K562 (cell line): ENCODE results near the gene DNALI1. TPM values are rescaled to one million over a fixed set of nuclear protein-coding genes. Genes with fewer than 3 reads are reported as not detected.

Source experiments
- BDP1 ChIP-seq: IDR thresholded peaks from 3 replicates; pipeline ENCODE4 v1.6.1; 2011; ENCODE audit not compliant: insufficient read length, insufficient read depth
- ELF1 ChIP-seq: fragments of 200-800 bp; sonication (Bioruptor generic); IDR thresholded peaks from 2 replicates; pipeline ENCODE4 v1.6.1; 2016; ENCODE audit warnings: missing genetic modification characterization, missing compliant biosample characterization
- FOXM1 ChIP-seq, 2 experiments: fragments of 450-650 bp in 1 of 2; sonication (generic) in 1 of 2; formaldehyde crosslinking in 1 of 2; IDR thresholded peaks; 2 replicates each; pipeline versions ENCODE4 v1.6.1 to v1.9.0; 2017 to 2022; ENCODE audit warnings: low read depth in 2 of 2, mild to moderate bottlenecking in 2 of 2, missing genetic modification reagents in 1 of 2, moderate library complexity in 1 of 2
- GTF2B ChIP-seq: IDR thresholded peaks from 2 replicates; pipeline ENCODE4 v1.6.1; 2011; ENCODE audit not compliant: insufficient read length; ENCODE audit errors: extremely low read depth
- HBP1 ChIP-seq: fragments of 450-650 bp; formaldehyde crosslinking; IDR thresholded peaks from 2 replicates; pipeline ENCODE4 v1.4.0; 2022; ENCODE audit warnings: missing genetic modification characterization
- HDAC2 ChIP-seq: fragments of 450-650 bp; IDR thresholded peaks from 2 replicates; pipeline ENCODE4 v1.6.1; 2016; ENCODE audit warnings: mild to moderate bottlenecking
- HDAC8 ChIP-seq: fragments of 450-650 bp; IDR thresholded peaks from 2 replicates; pipeline ENCODE4 v1.6.1; 2016; ENCODE audit warnings: mild to moderate bottlenecking, missing genetic modification characterization, moderate library complexity, missing compliant biosample characterization
- MYC ChIP-seq, 2 experiments: fragments of 250-450 bp in 1 of 2; sonication (Bioruptor Pico) in 1 of 2; IDR thresholded peaks; 2 replicates each; pipeline versions ENCODE4 v1.5.1 to v1.6.1; 2012 to 2021; ENCODE audit warnings: low read depth in 2 of 2, borderline replicate concordance in 1 of 2, improper control_type of control experiment in 1 of 2, low read length in 1 of 2, mild to moderate bottlenecking in 1 of 2, moderate library complexity in 1 of 2
- PML ChIP-seq: IDR thresholded peaks from 2 replicates; pipeline ENCODE4 v1.6.1; 2012; ENCODE audit warnings: low read length, inconsistent platforms
- POLR2A ChIP-seq: fragments of 450-650 bp; conservative IDR thresholded peaks from 2 replicates; pipeline ENCODE4 v1.6.1; 2016
- TBL1XR1 ChIP-seq, 2 experiments: IDR thresholded peaks; 2 replicates each; pipeline ENCODE4 v1.6.1; 2012; ENCODE audit warnings: improper control_type of control experiment in 2 of 2, low read length in 2 of 2, mild to moderate bottlenecking in 1 of 2
- TFAM ChIP-seq: fragments of 250-450 bp; sonication (Bioruptor Pico); conservative IDR thresholded peaks from 2 replicates; pipeline ENCODE4 v1.5.0; 2021; ENCODE audit warnings: mild to moderate bottlenecking, moderate library complexity
- ZBTB1 ChIP-seq: sonication (generic); formaldehyde crosslinking; IDR thresholded peaks from 2 replicates; pipeline ENCODE4 v1.8.1; 2023; ENCODE audit warnings: missing genetic modification reagents, low read depth, mild to moderate bottlenecking, borderline replicate concordance
- ZNF121 ChIP-seq: sonication (generic); formaldehyde crosslinking; conservative IDR thresholded peaks from 2 replicates; pipeline ENCODE4 v1.8.0; 2022; ENCODE audit warnings: missing genetic modification reagents
- ZNF184 ChIP-seq: sonication (generic); formaldehyde crosslinking; IDR thresholded peaks from 2 replicates; pipeline ENCODE4 v1.5.0; 2020; ENCODE audit warnings: missing genetic modification reagents
- ZNF263 ChIP-seq: sonication (generic); formaldehyde crosslinking; IDR thresholded peaks from 2 replicates; pipeline ENCODE4 v1.8.0; 2022; ENCODE audit warnings: mild to moderate bottlenecking, missing genetic modification reagents, borderline replicate concordance
- ZNF384 ChIP-seq: IDR thresholded peaks from 2 replicates; pipeline ENCODE4 v1.6.1; 2012; ENCODE audit warnings: low read depth, low read length, improper control_type of control experiment
- ZNF444 ChIP-seq: fragments of 250-450 bp; sonication (Bioruptor Pico); IDR thresholded peaks from 2 replicates; pipeline ENCODE4 v1.4.0; 2020; ENCODE audit warnings: mild to moderate bottlenecking, moderate library complexity
- ZNF707 ChIP-seq: fragments of 250-450 bp; sonication (Bioruptor Pico); conservative IDR thresholded peaks from 2 replicates; pipeline ENCODE4 v1.8.0; 2022; ENCODE audit warnings: inconsistent platforms, mild to moderate bottlenecking, moderate library complexity
- ZNF766 ChIP-seq: fragments of 200-800 bp; sonication (Bioruptor generic); conservative IDR thresholded peaks from 2 replicates; pipeline ENCODE4 v1.6.1; 2016; ENCODE audit warnings: missing genetic modification characterization, missing compliant biosample characterization
- polyA plus RNA-seq, 8 experiments: library from polyadenylated mRNA; depleted of rRNA in 4 of 8; stranded (reverse) in 5 of 8; unstranded in 3 of 8; fragments of >200 nt; fragmentation: Nextera tagmentation in 2 of 8; fragmentation: Illumina TruSeq in 1 of 8; extraction: Ambion mirVana in 2 of 8; extraction: Trizol in 1 of 8; gene quantifications; 2 replicates each; pipeline versions ENCODE4 v1.2.1 to v1.2.3, GENCODE V29; 2011 to 2014; ENCODE audit warnings: inconsistent platforms in 1 of 8, missing spikeins in 1 of 8
- total RNA-seq, 7 experiments: library from RNA; depleted of rRNA in 6 of 7; stranded (reverse); fragments of >200 nt in 6 of 7; fragmentation: Illumina TruSeq in 2 of 7; extraction: Trizol in 2 of 7; gene quantifications; 2 replicates each; pipeline versions ENCODE4 v1.2.1 to v1.2.3, GENCODE V29; 2011 to 2021; ENCODE audit warnings: low replicate concordance in 1 of 7
- TF ChIP-seq, protein P1 (sequence below): sonication (generic); formaldehyde crosslinking; IDR thresholded peaks from 2 replicates; pipeline ENCODE4 v1.8.1; 2023; ENCODE audit warnings: mild to moderate bottlenecking, missing genetic modification reagents, moderate library complexity
- TF ChIP-seq, protein P2 (sequence below): fragments of 450-650 bp; IDR thresholded peaks from one replicate; pipeline ENCODE4 v1.6.1; 2018; ENCODE audit warnings: mild to moderate bottlenecking, moderate library complexity; ENCODE audit not compliant: partially characterized antibody
- TF ChIP-seq, protein P3 (sequence below): fragments of 450-650 bp; IDR thresholded peaks from 2 replicates; pipeline ENCODE4 v1.6.1; 2016; ENCODE audit warnings: mild to moderate bottlenecking

The DNALI1 gene
- total and polyA plus RNA-seq, 9 of the 15 experiments (the other 6 are each of a cell fraction or from before 2014, with no cell fraction given): 0.87 to 5.6 (median 1.2) TPM

DNA sequence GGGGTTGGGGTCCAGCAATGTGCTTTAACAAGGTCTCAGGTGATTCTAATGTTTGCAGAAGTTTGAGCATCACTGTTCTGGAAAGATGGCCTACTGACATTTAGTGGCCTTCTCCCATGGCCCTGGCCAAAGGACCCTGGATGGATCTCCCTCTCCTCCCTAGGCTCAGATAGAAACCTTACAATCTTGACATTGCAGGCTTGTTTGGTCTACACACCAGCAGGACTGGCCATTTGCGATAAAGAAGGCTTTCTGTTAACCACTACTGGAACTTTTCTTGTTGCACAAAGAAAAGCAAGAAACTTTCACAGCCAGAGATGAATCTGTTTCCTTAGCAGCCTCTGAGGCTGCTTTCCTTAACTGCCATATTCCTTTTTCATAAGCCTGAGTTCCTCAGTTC, 6.2 kb downstream of the DNALI1 start (continued):
- TF ChIP-seq FOXM1 (IDR thresholded peaks at IDR 0.05; ENCODE audit: low read depth) (peak; percentile 77), FOXM1 (CRISPR knock-in tag; IDR thresholded peaks at IDR 0.05; ENCODE audit: low read depth) (no peak), GTF2B (no peak), ZNF707 (CRISPR knock-in tag) (no peak), HDAC8 (tag) (no peak), POLR2A (no peak), HBP1 (CRISPR knock-in tag) (no peak), ZNF384 (no peak), ZNF121 (CRISPR knock-in tag) (no peak), HDAC2 (0 out of 2 replicates have a peak, but pooled peaks have one; percentile 25), ZNF766 (CRISPR knock-in tag) (peak; percentile 55; the same call in 1 of the 2 replicates), TFAM (CRISPR knock-in tag) (no peak), ZNF184 (no peak), ZNF444 (CRISPR knock-in tag) (no peak), ZNF263 (CRISPR knock-in tag) (no peak), TBL1XR1 (IDR thresholded peaks at IDR 0.05; ENCODE audit: low read length in 2 of 2) (peak in 1 of 2 experiments; percentile 68; a peak in 2 of 4 replicates), BDP1 (no peak), ELF1 (tag) (no peak), PML (peak; percentile 84), ZBTB1 (CRISPR knock-in tag) (no peak), MYC (IDR thresholded peaks at IDR 0.05; ENCODE audit: low read depth, low read length) (no peak), MYC (CRISPR knock-in tag; IDR thresholded peaks at IDR 0.05; ENCODE audit: borderline replicate concordance, low read depth) (no peak)
- TF ChIP-seq, protein P1, sequence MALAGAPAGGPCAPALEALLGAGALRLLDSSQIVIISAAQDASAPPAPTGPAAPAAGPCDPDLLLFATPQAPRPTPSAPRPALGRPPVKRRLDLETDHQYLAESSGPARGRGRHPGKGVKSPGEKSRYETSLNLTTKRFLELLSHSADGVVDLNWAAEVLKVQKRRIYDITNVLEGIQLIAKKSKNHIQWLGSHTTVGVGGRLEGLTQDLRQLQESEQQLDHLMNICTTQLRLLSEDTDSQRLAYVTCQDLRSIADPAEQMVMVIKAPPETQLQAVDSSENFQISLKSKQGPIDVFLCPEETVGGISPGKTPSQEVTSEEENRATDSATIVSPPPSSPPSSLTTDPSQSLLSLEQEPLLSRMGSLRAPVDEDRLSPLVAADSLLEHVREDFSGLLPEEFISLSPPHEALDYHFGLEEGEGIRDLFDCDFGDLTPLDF (CRISPR knock-in tag): no peak
- TF ChIP-seq, protein P2, sequence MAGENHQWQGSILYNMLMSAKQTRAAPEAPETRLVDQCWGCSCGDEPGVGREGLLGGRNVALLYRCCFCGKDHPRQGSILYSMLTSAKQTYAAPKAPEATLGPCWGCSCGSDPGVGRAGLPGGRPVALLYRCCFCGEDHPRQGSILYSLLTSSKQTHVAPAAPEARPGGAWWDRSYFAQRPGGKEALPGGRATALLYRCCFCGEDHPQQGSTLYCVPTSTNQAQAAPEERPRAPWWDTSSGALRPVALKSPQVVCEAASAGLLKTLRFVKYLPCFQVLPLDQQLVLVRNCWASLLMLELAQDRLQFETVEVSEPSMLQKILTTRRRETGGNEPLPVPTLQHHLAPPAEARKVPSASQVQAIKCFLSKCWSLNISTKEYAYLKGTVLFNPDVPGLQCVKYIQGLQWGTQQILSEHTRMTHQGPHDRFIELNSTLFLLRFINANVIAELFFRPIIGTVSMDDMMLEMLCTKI: no peak
- TF ChIP-seq, protein P3, sequence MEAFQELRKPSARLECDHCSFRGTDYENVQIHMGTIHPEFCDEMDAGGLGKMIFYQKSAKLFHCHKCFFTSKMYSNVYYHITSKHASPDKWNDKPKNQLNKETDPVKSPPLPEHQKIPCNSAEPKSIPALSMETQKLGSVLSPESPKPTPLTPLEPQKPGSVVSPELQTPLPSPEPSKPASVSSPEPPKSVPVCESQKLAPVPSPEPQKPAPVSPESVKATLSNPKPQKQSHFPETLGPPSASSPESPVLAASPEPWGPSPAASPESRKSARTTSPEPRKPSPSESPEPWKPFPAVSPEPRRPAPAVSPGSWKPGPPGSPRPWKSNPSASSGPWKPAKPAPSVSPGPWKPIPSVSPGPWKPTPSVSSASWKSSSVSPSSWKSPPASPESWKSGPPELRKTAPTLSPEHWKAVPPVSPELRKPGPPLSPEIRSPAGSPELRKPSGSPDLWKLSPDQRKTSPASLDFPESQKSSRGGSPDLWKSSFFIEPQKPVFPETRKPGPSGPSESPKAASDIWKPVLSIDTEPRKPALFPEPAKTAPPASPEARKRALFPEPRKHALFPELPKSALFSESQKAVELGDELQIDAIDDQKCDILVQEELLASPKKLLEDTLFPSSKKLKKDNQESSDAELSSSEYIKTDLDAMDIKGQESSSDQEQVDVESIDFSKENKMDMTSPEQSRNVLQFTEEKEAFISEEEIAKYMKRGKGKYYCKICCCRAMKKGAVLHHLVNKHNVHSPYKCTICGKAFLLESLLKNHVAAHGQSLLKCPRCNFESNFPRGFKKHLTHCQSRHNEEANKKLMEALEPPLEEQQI: peak; percentile 67; the same call in 1 of the 2 replicates
